Activated naive CD4-positive, alpha-beta T cell (primary cell): ENCODE data around the gene SRGAP1.
"Not testable (repeated sequence)": the region's sequence is repeated elsewhere in the genome, so short reads cannot be mapped to it uniquely, and the experiment has no call there.

Experiments used
- DNase-seq, 4 experiments: peaks; one replicate each; lab custom pipeline; 2025; lab: John Stamatoyannopoulos, UW

SRGAP1 gene

DNA sequence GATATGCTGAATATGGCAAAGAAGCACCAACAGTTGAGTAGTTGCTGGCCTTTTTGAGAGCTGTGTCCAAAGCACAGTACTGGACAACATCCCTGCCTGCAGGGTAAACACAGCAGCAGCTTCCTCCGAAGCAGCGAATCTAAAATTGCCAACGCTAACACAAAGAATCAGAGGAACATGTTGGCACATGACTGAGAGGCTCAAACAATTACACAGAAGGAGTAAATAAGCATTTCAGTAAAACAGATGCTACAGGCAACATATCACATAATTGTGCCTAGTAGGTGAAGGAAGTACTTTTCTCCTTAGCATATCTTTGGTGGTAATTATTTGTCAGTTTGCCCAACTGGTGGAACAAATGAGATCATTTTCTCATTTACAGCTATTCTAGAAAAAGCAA lies 325.5 kb downstream of the SRGAP1 start:
- DNase-seq: no peak

- DNase-seq: no peak
Measured at GRCh38 chr12:64170730-64171129, 326.2 kb downstream of the SRGAP1 start.

- DNase-seq: no peak
Measured at GRCh38 chr12:64171715-64172114, 327.2 kb downstream of the SRGAP1 start.

- DNase-seq: no peak
Measured at GRCh38 chr12:64172143-64172970, 327.9 kb downstream of the SRGAP1 start.

DNA sequence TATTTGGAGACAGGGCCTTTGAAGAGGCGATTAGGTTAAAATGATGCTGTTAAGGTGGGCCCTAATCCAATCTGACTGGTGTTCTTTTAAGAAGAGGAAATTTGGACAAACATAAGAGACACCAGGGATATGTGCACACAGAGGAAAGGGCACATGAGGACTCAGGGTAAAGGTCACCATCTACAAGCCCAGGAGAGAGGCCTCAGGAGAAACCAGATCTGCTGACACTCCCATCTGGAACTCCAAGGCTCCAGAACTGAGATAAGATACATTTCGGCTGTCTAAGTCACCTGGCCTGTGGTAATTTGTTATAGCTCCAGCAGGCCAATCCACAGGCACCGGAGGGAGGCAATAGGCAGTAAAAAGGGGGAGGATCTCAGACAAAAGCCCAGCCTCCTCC lies 329.0 kb downstream of the SRGAP1 start:
- no peak for DNase-seq

GRCh38 chr12:64175254-64175945 lies 330.9 kb downstream of the SRGAP1 start:
- no peak for DNase-seq

DNA sequence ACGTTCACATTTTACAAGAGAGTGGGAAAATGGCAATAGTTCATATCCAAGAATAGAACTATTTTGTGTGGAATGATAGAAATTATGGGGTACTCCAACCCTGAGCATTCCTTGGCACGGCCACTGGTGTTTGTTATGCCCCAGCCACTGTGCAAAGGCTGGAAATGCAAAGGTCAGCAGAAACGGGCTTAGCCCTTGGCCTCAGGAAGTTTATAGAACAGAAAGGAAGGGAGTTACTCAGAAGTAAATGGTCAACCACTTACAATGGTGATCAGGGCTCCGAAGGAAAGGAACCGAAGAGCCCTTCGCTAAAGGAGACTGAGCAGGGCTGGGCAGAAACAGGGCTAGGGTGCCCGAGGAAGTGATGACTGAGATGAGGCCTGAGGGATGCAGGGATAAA lies 332.5 kb downstream of the SRGAP1 start:
- no peak for DNase-seq

GRCh38 chr12:64178122-64178521 lies 333.6 kb downstream of the SRGAP1 start:
- no peak for DNase-seq

- no peak for DNase-seq
Measured at GRCh38 chr12:64180951-64181350, 336.5 kb downstream of the SRGAP1 start.

DNA sequence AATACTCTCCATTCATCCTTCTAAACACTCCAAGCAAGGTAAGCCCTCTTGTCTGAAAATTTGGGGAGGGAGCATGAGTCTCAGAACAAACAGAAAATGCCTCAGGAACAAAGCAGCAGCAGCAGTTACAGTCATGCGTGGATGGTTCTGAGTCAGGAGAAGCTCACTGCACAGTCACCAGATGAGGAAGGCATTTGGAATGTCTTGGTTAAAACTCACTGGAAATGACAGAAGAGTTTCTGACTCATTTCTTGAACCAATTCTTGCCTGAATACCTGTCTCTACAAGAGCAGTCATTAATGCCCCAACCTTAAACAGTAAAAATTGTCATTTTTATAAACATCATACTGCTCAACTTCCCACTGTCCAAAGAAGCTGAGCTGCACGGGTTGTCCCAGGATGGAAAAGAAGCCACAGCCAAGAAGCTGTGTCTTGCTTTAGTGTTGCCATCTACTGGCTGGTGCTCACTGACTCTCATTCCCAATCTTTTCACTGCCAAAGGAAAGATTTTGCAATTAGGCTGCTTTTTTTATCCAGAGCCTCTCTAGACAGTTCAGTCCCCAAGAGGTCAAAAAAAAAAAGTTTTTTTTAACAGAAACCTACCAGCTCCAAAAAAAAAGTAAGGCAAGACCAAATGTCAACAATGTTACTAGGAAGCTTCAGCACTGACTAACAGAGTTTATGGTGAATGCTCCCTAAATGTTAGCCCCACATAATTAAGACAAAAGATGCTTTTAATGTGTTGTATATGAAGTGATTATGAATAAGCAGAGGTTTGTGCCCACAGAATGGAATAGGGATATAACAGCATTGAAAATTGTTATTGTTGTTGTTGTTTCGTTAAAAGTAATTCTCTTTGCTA lies 337.2 kb downstream of the SRGAP1 start:
- DNase-seq: no peak

DNA sequence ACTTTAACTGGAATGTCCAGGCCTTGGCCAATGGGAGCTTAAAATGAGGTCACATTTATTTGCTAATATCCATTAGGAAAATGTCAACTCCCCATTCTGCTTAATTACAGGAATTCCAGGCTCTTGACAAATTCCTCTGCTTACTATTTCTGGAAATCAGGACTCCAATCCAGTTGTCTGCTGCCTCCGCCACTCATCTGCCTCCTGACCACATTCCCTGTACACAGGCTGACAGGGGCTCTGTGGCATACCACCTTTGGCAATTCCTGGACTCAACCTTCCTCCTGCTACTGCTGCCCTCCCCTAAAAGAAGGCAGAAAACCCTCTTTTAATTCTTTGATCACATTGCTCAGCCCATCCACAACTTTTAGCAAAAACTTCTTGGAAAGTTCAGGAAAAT lies 339.7 kb downstream of the SRGAP1 start:
- DNase-seq: no peak

DNA sequence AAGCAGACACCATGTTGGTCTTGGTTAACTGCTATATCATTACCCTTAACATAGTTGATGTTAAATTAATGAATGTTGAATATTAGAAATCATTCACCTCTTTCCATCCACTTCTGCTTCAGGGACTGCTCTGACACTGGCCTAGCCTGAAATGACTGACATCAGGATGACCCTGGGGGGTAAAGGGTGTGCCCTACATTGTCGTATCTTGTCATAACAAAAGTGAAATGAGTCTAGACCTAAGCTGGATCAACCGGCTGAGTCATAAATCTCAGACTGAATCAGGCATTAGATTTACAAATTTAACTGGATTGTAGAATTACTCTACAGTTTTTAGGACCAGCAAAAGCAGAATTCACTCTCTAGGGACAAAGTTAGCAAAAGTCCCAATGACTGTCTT lies 342.3 kb downstream of the SRGAP1 start:
- no peak for DNase-seq

DNA sequence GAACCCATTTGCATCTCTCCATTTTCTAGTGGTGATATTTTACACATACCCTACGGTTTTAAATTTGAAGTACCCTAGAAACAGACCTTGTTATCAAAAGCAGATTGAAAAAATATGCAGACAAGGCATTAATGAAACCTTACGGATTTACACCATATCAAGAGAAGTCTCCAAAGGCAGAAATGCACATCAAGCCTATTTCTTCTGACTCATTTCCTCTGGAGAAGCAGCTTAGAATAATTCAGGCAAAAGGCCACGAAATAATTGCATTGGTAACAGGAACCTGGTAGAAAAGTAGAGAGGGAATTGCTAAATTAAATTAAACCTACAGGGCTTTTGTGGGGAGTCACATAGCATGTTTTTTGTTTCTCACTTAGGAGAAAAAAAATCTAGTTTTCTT lies 342.9 kb downstream of the SRGAP1 start:
- no peak for DNase-seq

DNA sequence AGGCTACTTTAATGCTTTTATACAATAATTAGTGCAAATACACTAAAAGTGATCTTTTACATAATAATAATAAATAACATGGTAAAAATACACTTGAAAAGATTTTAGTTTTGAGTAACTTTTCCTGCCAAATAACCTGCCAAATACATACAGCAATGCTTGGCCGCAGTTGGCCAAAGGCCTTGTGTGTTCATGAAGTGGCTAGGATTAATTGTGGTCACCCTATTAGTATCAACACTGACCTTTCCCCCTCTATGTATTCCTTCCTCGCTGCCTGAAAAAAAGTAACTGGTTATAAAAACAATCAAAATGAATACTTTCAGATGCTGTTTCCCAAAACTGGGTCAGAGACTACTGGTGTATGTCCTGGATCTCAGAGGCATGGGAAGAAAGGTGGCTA lies 343.3 kb downstream of the SRGAP1 start:
- no peak for DNase-seq

DNA sequence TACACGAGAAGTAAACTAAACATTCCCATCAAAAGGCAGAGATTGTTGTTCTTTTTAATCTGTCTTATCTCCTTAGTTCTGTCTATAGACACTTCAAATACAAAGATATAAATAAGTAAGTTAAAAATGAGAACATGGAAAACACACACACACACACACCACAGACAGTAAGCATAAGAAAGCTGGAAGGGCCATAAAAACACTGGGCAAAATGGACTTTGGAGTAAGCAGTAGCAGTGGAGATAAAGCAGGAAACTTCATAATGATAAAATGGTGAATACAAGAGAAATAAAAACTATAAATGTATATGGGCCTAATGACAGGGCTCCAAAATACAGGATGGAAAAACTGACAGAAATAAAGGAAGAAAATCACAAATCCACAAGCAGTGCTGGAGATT lies 345.0 kb downstream of the SRGAP1 start:
- no peak for DNase-seq

- DNase-seq: no peak
Measured at GRCh38 chr12:64190140-64190539, 345.6 kb downstream of the SRGAP1 start.

- no peak for DNase-seq
Measured at GRCh38 chr12:64192644-64193444, 348.3 kb downstream of the SRGAP1 start.

DNA sequence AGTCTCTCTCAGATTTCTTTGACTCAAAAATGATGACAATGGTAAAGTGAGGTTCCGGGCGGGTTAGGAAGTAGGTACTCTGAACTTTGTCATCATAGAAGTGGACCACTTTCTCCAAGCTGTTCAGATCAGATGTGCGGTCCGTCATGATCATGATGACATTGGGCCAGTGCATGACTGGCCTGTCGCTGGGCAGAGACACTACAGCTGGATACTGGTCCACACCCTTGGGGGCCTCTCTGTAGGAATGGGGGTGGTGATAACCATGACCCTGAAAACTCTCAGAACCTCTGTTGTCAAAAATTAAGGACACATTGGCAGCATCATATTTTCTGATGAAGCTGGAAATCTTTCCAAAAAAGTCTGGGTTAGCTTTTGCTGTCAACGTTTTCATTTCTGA lies 349.4 kb downstream of the SRGAP1 start:
- DNase-seq: no peak

- DNase-seq: no peak
Measured at GRCh38 chr12:64194333-64195149, 350.0 kb downstream of the SRGAP1 start.

- DNase-seq: not testable (repeated sequence)
Measured at GRCh38 chr12:64195841-64196240, 351.3 kb downstream of the SRGAP1 start.

GRCh38 chr12:64203036-64203435 lies 358.5 kb downstream of the SRGAP1 start:
- no peak for DNase-seq
